OCI-LY3 (cell line): ENCODE results near the gene LTBP1.

Experiments
- EZH2phosphoT487 ChIP-seq: fragments of 200-600 bp; shearing (Covaris generic); IDR thresholded peaks from 2 replicates; pipeline ENCODE4 v1.6.1; 2018; ENCODE audit warnings: antibody characterized with exemption, mixed run types, low read depth
- TF ChIP-seq, protein P1 (sequence below): fragments of 200-600, 300-600 bp; sonication (generic); IDR thresholded peaks from 2 replicates; pipeline ENCODE4 v1.5.1; 2014; ENCODE audit warnings: antibody characterized with exemption, low read length, low read depth

- TF ChIP-seq, protein P1, sequence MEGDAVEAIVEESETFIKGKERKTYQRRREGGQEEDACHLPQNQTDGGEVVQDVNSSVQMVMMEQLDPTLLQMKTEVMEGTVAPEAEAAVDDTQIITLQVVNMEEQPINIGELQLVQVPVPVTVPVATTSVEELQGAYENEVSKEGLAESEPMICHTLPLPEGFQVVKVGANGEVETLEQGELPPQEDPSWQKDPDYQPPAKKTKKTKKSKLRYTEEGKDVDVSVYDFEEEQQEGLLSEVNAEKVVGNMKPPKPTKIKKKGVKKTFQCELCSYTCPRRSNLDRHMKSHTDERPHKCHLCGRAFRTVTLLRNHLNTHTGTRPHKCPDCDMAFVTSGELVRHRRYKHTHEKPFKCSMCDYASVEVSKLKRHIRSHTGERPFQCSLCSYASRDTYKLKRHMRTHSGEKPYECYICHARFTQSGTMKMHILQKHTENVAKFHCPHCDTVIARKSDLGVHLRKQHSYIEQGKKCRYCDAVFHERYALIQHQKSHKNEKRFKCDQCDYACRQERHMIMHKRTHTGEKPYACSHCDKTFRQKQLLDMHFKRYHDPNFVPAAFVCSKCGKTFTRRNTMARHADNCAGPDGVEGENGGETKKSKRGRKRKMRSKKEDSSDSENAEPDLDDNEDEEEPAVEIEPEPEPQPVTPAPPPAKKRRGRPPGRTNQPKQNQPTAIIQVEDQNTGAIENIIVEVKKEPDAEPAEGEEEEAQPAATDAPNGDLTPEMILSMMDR = no peak
- TF ChIP-seq EZH2phosphoT487 = no peak
Observed at GRCh38 chr2:33126958-33127357, 180.2 kb downstream of the LTBP1 start.
